ENCODE data around the gene SHF.
A peak's percentile ranks its signal among the peaks of the same experiment; 100 is the strongest.
"Not testable (repeated sequence)": the region's sequence is repeated elsewhere in the genome, so short reads cannot be mapped to it uniquely, and the experiment has no call there.

Gene SHF

DNA sequence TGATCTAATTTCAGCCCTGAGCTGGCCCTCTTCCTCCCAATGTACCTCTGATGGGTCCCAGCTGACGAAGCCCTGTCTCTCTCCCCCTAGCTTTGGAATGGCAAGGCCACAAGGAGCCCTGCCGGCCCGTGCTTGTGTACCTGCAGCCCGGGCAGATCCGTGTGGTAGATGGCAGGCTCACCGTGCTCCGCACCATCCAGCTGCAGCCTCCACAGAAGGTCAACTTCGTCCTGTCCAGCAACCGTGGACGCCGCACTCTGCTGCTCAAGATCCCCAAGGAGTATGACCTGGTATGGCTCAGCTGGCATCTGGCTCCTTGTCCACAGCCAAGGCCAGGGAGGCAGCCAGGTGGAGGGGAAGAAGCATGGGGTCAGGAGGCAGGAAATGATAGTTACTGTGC, 43.8 kb downstream of the SHF start:
- no peak for DNase-seq (ENCODE audit: low spot score)

DNA sequence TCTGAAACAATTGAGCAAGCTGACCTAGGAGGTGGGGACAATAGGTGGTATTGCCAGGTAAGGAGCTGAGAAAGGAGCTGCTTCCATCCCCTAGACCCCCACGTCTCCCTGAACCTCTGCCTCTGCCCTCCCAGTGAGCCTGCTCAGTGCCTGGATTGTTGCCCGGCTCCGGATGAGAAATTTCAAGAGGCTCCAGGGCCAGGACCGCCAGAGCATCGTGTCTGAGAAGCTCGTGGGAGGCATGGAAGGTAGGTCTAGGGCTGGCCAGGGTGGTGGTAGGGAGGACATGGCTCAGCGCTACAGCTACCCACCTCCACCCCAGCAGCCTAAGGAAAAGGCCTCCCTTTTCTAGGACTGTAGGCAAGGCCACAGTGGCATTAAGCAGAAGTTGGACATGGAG, 44.7 kb downstream of the SHF start:
- DNase-seq (ENCODE audit: low spot score): no peak

DNA sequence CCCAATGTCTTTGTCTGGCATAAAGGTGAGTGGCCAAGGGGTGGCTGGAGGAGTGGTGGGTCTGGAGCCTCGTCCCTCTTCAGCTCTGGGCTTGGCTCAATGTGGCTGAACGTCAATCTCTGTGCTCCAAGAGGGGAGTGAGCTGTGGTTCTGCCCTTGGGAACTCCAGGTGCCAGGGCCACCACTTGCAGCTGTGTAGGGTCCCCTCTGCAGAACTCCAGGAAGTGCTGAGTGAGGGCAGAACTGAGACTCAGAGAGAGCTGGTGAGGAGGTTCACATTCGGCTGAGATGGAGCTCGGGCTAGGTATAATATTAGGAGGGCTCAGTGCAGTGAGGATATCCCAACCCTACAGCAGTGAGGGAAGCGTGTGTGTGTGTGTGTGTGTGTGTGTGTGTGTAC, 46.4 kb downstream of the SHF start:
- DNase-seq (ENCODE audit: low spot score): no peak

DNA sequence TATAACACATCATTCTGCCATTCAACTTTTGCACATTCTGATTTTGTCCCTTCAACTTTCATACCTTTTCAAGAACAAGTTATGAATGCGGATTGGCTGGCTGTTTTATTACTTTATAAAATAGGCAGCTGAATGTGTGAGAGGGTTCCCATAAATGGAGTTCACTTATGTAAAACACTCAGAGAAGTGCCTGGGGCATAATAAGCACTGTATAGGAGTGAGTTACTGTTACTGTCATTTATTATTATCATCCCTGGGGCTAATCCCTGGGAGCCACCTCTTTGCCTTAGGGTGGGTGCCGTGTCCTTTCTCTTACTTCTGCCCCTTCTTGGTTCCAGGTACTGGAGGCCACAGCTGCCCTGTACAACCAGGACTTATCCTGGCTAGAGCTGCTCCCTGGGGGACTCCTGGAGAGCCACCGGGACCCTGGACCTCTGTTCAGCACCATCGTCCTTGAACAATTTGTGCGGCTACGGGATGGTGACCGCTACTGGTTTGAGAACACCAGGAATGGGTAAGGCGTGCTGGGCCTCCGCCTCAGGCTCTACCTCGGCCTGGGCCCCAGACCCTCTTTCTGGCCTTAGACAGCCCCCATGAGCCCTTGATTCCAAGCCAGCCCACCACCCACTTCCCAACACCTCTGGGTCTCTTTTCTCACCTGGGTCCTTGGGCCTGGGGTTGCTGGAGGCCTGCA, 47.1 kb downstream of the SHF start:
- no peak for DNase-seq (ENCODE audit: low spot score)

DNA sequence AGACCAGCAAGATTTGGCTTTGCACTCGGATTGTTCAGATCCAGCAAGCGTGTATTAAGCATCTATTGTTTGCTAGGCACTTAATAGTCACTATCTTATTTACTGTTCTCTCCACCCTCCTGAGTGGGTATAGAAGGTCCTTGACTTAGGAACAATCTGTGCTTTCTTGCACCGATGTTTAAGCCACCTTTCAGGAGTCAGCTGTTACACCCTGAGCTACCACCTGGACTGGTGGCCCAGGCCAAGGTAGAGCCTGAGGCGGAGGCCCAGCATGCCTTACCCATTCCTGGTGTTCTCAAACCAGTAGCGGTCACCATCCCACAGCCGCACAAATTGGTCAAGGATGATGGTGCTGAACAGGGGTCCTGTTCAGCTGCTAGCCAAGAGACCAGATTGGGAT, 48.0 kb downstream of the SHF start:
- no peak for DNase-seq (ENCODE audit: low spot score)

DNA sequence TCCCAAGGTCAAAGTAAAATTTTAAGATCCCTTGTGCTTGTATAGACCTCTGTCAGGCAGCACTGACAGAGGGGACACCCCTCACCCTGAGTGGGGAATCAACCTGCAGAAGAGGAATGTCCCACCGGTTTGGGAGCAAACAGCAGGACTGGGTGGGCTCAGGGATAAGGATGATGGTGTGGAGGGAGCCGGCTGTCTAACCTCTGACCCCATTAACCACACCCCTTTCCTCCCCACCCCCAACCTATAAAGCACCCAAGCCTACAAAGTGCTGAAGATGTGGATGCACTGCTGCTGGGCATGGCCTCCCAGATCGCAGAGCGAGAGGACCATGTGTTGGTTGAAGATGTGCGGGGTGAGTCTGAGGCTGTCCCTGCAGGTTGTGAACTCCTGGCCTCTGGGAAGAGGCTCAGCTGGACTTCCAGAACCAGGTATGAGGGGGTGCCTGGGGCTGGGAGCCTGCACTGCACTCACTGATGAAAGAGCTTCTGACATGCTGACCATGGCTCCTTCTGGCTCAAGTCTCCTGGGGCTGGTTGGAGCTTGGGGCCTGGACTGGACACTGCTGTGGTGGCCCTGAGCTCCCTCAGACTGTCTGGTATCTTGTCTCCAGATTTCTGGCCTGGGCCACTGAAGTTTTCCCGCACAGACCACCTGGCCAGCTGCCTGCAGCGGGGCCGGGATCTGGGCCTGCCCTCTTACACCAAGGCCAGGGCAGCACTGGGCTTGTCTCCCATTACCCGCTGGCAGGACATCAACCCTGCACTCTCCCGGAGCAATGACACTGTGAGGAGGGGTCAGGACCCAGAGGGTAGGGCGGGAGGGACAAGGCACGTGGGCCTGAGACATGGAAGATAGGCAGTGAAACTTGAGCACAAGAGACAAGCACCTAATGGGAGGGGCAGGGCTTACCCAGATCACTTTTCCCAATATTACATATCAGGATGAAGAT, 48.7 kb downstream of the SHF start:
- DNase-seq (ENCODE audit: low spot score): no peak

DNA sequence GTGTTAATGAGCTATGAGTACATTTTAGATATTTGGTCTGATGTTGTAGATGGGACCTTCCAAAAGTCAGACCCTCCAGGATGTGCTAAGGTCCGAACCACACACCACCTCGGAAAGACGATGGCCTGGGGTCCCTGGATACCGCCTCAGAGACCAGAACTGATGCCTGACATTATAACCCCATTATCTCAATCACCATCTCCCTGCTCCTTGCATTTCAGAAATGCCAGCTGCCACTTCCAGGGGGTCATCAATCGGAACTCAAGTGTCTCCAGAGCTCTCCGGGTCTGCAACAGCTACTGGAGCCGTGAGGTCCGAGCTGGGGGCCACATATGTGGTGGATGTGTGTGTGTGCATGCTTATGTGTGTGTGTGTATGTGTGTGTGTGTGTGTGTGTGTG, 50.1 kb downstream of the SHF start:
- no peak for DNase-seq (ENCODE audit: low spot score)

DNA sequence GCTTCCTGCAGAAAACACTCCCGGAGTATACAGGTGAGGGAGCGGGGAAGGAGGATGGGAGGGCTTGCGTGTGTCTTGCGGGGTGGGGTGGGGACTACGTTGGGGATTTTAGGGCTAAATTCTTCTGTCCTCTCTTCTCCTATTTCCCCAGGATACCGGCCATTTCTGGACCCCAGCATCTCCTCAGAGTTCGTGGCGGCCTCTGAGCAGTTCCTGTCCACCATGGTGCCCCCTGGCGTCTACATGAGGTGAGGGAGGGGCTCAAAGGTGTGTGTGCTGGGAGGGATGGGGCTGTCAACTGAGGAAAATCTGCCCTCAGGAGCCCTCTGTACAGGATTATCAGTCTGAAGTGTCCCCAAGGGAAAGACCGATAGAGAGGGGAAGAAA, 51.4 kb downstream of the SHF start:
- no peak for DNase-seq (ENCODE audit: low spot score)

DNA sequence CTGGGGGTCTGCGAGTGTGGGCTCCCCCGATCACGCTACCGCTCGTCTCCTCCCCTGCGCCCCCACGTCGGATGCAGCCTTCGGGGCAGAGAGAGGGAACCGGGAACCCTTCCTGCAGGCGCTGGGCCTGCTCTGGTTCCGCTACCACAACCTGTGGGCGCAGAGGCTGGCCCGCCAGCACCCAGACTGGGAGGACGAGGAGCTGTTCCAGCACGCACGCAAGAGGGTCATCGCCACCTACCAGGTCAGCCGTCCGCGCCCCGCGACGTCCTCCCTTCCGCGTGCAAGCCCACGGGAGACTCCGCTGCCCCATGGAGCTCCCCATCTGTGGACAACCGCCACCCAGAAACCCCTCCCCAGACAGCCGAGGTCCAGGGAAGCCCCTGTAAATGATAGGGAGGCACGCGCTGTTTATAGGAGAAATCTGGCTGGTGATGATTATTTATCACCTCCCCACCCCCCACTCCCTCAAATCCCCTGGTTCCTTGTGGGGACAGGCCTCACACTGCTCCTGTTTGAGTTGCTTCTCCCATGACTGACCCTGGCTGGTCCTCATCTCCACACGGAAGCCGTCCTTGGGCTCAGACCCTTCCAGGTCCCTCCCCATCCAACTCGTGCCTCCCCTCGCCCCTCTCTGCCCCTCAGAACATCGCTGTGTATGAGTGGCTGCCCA, 51.9 kb downstream of the SHF start:
- DNase-seq (ENCODE audit: low spot score): not testable (repeated sequence)

DNA sequence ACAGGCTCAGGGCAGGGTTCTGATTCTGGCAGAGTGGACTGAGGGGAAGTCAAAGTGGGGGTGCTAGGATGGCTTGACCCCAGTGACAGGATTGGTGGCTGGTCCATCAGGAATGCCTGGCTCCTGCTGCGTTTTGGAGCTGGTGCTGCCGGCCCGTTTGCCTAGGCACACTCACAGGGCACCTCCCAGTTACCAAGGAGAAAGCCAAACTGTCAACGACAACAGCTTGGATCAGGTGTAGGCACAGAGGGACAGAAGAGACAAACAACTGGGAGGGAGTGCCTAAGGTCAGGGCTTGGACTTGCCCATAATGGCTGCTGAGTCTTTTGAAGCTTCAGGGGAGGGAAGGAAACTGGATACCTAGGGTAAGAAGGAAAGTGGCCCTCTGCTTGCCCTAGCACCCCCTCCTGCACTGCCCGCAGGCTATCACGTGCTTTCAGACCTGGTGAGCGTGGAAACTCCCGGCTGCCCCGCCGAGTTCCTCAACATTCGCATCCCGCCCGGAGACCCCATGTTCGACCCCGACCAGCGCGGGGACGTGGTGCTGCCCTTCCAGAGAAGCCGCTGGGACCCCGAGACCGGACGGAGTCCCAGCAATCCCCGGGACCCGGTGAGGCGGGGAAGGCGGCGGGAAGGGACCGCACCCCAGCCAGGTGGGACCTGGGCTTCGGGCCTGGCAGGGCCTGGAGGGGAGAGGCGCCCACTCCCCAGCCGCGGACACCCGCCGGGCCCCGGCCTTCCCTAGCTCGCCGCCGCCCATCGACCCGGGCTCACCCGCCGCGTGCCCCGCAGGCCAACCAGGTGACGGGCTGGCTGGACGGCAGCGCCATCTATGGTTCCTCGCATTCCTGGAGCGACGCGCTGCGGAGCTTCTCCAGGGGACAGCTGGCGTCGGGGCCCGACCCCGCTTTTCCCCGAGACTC, 52.8 kb downstream of the SHF start:
- no peak for DNase-seq (ENCODE audit: low spot score)

DNA sequence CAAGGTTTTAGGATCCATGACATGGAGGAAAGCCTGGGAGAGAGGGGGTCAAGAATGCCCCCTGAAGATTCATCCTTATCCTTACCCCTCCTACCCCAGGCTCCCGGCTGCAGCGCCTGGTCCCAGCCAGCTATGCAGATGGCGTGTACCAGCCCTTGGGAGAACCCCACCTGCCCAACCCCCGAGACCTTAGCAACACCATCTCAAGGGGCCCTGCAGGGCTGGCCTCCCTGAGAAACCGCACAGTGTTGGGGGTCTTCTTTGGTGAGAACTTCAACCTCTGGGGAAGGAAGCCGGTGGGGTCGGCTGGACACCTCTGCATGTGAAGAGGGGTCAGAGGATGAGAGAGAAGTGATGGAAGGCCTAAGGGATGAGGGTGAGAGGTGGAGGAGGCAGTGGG, 53.7 kb downstream of the SHF start:
- no peak for DNase-seq (ENCODE audit: low spot score)

DNA sequence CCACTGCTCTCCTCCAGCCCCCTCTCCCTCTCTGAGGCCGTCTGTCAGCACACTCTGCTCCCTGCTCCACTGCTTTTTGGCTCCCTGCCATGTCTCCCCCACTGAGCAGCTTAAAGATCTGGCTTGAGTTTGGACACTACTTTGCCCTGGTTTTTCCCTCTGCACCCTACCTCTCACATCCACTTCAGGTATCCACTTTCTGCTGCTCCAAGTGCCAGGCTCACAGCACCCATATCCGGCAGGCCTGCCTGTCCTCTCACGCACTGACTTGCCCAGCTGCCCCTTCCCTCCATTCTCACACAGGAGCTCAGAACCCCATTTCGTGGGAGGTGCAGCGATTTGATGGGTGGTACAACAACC, 54.2 kb downstream of the SHF start:
- DNase-seq (ENCODE audit: low spot score): no peak

DNA sequence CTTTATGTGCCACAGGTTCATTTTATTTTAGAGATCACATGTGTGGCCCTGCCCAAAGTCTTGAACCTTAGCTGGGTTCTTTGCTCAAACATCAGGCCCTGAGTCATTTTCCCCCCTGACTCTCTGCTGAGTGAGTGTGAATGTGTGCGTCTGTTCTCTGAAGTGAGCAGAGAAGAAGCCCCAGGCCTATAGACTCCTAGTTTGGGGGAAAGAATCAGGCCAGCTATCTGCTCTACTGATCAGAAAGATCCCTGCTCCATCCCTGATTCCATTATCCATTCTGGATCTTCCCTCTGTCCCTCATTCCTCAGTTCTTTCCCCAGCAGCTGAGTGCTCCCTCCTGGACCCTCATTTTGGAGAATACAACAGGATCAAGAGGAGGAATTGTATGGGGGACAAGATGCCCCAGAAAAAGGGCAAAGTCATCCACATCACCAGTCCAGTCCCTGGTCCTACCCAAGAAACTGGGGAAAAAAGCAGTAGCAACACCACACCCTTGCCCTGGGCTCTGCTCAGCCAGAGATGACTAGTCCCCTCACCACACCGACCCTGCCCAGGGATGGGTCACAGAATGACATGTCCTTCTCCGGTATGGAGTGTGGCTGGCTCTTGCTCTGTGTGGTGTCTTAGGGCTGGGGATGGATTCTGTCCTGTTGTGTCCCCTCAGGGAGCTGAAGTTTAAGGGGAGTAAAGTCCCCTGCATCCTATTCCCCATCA, 54.8 kb downstream of the SHF start:
- no peak for DNase-seq (ENCODE audit: low spot score)

DNA sequence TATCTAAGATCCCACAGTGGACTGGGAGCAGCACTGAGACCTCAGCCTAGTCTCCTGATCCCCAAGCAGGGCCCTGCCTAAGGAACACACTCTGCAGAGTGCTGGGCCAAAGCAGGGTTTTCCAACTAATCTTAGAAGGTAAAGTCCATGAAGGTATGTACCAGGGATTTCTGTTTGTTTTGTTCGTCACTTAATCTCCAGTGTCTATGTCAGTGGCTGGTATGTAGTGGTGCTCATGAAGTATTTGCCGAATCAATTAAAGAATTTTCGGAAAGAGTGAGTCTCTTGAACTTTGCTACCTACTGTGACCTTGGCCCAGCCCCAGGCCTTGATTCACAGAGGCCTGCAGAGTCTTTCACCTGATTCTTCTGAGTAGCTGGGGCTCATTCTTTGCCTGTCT, 56.3 kb downstream of the SHF start:
- DNase-seq (ENCODE audit: low spot score): no peak

DNA sequence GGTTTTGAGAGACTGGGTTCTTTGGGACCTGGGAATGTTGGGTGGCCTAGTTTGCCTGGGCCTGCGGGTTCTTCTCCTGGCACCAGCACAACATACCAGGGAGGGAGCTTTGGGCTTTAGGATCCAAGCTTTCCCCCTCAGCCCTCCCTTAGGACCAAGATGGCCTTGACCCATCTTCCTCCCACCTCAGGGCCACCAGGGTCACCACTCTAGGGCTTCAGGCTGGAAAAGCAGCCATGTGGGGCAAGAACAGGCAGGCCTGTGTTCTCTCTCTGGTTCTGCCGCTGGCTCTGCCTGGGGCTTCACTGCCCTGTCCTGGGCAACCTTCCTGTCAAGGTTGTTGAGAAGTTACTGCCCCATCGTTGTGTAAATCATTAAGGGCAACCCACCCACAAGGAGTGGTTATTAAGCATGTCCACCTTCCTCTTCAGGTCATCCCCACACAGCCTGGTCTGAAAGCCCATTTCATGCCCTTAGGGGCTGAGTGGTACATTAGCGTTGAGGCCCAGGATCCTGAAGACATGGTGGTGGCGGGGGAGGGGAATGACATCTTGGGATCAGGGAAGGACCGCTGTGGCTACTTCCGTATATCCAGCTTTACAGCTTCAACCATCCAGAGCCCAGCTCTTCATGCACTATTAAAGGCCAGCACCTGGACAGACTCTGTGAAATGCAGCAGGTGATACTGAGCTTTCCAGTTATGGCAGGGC, 57.3 kb downstream of the SHF start:
- DNase-seq (ENCODE audit: low spot score): no peak

DNA sequence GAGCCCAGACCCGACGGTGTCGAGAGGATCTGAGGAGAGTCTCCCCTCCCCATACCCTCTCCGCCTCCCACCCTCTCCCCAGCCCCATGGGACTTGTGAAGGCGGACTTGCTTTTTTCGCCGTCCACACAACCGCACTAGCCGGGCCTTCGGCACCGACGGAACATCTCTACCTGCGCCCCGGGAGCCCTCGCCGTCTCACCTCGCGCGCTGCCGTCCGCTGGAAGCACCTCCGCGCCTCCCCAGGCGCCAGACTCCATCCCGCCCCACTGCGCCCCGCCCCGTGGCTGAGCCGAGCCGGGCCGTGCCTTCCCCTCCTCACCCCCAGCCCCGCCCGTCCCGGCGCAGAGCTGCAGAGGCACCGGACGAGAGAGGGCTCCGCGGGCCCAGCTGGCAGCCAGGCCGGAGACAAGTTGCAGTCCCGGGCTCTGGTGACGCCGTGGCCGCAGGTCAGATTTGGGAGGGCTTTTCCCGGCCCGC, 58.1 kb downstream of the SHF start, which contains the start of the genes DUOX1 and DUOXA1:
TSS of gene DUOX1 (plus strand) at position 344 of the 479 bp plus-strand sequence. CDS start 1,973 bp downstream, outside the sequence.
TSS of gene DUOXA1 (minus strand) at position 229 of the 479 bp plus-strand sequence. CDS start 6,865 bp downstream, outside the sequence.
- no peak for DNase-seq (ENCODE audit: low spot score)

DNA sequence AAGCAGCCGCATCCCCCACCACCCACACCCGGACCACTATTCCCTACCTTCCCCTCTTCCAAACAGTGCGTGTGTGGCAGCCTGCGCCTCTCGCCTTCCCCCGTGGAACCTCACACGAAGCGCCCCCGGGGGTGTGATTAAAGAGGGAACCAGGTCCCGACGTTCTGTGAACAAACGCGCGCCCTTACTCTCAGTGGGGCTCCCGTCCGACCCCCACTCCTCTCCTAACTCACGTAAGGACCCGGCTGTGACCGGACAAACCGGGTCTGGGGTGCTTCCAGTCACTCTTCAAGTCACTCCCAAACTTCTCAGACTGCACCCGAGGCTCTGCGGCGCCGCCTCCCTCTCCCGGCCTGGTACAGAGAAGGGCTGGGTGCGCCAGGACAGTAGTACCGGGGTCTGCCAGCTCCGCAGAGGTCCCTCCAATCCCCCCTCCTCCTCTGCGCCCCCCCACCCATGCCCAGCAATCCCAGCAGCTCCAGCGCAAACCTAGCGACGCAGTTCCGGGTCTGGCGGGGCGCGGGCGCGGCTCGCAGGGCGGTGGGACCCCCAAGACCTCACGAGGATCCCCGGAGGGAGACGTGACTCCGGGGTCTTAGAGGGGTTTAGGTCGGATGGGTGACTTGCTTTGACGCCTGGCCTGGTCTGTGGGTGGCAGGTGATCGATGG, 58.7 kb downstream of the SHF start:
- DNase-seq (ENCODE audit: low spot score): no peak

DNA sequence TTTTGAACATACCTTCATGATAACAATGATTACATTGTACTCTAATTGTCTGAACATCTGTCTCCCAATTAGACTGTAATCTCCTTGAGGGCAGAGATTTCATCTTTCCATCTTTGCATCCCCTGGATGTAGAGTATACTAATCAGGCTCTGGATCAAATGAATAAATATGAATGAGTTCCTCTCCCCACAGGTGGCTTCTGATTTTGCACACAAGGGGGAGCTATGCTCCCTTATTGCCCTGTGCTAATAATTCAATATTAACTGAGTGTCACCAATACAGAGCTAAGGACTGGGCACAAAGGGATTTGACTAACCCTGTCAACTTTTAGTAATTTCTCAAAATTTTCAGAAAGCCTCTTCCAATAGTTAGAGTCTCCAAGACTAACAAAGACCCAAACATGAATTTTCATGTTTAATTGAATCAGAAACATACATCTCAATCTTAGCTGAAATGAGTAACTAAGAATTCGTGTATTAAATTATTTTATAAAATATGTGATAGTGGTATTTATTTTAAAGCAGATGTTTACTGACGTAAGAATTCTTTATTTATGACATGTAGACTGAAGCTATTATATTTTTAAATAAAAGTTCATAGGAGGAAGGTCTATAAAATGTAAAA, 61.1 kb downstream of the SHF start:
- peak; percentile 54 for DNase-seq (ENCODE audit: low spot score)

DNA sequence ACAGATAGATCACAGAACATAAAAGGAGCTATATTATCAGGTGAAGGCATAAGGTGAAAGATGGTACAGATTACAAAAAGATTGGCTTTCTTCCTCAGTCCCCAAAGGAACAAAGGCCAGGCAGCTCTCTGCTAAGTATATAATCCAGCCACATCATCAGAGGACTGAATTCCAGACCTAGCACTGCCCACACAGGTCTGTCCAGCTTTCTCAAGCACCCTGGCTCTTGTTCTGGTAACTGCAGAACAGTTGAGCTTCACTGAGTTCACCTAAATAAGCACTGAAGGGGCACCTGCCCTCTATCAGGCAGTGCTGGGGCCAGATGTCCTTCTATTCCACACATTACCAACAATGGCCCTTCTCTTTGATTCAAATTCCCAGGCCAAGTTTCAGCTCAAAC, 64.4 kb downstream of the SHF start:
- DNase-seq (ENCODE audit: low spot score): no peak

Measured in kidney tubule cell (primary cell).